Hematopoietic multipotent progenitor cell treated with erythropoietin and hydrocortisone succinate and interleukin-3 and kit ligand, for 15 days (in vitro differentiated cells): ENCODE results near the gene NRG3.
"Not testable (repeated sequence)": the region's sequence is repeated elsewhere in the genome, so short reads cannot be mapped to it uniquely, and the experiment has no call there.

Experiments used
- DNase-seq: peaks from one replicate; pipeline ENCODE4 v3.0.0-alpha.2; 2015; ENCODE audit warnings: low spot score

NRG3 gene

DNA sequence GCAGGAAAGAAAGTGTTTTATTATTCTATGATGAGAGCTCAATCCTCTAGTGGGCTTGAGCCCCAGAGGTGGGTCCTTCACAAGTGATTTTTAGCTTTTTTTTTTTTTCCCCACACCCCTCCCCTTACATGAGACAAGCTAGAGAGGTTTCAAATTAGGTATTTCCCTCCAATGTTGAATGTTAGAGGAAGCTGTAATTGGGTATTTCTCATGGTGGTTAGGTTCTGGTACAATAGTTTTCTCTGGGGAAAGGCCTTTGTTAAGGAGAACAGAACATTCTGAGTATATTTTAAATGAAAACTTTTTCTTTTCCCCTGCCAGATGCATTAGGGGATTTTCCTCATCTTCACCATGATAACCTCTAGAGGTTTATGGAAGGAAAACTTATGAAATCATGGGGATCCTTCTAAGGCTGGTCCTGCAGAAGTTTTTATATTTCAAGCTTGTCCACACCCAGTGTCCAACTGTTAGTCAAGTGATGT is 1039.7 kb downstream of the NRG3 start:
- no peak for DNase-seq

DNA sequence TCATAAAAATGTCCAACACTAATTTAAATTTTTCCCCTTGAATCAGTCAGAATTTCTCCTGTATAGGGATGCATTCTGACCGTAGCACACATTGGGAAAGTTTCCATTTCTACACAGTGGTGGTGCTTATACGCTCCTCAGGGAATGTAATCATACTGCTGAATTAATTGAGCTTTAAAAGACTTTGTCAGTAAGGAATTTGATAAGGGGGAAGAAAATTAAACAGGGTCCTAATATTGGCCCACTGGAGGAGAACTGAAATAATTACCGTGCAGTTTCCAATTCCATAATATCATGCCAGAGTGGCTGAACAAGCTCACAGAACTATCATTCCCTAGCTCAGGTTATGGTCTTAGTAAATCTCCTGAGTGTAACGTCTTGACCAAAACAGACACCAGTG is 1041.9 kb downstream of the NRG3 start:
- DNase-seq: no peak

DNA sequence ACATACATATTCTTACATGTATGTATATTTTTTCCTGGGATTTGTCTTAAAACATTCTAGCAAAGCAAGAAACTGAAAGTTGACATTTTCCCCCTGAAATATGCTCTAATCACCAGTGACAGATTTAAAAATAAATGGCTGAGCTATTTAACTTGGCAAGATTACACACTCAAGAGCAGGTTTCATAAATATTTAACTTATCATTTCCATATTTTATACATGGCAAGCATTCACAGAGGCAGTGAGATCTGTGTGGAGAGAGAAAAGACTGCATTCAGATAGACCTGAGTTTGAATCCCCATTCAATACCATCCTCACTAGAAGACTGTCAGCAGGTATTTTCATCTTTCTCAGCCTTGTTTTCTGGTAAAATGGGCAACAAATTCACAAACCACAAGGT is 1043.0 kb downstream of the NRG3 start:
- DNase-seq: no peak

DNA sequence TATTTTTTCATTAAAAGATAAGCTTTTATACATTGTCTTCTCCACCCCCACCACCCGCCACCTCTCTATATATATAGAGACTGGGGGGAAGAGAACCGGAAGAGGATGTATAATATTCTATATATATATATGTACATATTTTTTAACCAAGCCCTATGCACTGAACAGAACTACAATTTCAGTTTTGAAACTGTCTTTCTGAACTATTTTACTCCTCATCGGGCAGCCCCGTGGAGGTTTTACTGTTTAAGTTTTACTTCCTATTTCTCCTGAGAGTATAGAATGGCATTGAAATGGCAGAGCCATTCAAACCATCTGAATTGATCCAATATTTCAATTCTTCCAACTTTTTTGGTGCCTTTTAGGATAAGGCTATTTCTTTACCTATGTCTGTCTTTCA is 1047.1 kb downstream of the NRG3 start:
- no peak for DNase-seq

DNA sequence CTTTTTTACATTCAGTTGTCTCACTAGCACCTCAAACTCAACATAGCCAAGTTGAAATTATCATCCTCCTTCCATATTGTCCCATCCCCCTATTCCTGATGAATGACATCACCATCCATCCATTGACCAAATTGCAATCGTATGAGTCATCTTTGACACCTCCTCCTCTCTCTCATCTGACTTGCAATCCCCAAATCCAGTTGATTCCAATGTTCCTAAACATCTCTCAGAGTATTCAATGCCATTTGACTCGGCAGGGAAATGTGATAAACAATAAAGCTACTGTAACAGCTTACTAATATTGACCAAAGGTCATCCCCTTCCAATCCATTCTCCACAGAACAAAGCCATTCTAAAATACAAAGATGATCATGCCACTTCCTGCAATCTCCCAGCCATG is 1047.8 kb downstream of the NRG3 start:
- no peak for DNase-seq

DNA sequence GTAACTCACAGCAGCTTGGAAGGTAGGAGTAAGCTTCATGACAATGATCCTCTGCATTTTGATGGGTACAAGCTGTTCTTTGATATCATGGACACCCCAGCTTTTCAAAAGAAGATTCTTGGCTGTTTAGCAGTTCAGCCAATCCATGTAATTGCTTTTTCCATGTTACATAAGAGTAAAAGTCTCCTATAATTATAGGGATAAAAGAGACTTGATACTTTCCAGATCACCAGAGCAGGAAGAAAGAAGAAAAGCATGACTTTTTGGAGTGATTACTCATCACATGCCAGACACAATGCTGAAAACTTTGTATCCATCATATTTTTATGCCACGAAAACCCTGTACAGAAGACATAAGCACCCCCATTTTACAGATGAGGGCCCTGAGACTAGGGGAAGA is 1049.7 kb downstream of the NRG3 start:
- no peak for DNase-seq

DNA sequence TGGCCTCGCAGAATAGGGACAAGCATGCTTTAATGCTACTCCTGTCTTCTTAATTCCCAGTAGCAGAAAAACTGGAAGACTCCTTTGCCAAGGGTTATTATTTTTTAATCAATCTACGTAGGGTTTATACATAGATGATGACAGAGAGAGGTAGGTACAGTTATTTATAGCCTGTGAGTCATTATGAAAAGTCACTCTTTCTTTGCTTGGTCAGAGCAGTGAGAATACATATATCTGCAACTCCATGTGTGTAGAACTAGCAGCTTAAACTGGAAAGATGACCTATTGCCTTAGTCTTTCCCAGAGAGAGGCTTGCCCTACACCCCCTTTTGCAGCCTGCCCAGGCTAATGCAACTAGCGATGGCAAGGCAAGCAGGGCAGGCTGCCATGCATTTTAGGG is 1050.6 kb downstream of the NRG3 start:
- DNase-seq: no peak

DNA sequence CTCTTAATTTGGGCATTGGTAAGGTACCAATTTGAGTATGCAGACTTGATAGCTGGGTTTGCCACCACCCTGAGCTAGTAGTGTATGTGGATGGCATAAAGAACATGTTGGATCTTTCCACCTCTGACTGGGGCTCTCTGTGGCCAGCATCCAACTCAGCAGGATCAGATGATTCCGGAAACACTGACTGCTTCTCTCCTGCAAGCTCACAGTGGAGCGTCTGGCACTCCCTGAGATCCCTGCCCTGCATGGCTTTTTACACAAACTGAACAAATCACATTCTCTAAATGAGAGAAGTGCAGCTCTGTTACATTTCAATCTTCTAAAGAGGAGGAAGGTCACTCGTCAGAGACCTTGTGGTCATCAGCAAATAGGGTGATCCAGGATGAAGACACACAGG is 1057.5 kb downstream of the NRG3 start:
- no peak for DNase-seq

DNA sequence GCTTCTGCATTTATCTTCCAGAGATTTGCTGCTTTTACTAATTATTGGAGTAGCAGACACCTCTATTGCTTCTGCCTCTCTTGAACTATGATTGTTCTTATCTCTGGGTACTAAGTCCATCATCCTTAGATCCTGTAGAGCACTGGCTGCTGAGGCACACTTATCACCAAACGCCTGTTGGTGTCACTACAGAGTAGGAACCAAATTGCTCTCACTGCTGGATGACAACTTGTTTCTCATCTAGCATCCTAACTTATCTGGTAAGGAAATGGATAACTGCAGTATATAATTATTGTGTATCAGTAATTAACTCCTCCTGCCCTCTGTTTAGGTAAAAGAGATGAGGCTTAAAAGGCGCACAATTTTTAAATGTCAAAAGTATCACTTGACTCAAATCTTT is 1059.4 kb downstream of the NRG3 start:
- no peak for DNase-seq

DNA sequence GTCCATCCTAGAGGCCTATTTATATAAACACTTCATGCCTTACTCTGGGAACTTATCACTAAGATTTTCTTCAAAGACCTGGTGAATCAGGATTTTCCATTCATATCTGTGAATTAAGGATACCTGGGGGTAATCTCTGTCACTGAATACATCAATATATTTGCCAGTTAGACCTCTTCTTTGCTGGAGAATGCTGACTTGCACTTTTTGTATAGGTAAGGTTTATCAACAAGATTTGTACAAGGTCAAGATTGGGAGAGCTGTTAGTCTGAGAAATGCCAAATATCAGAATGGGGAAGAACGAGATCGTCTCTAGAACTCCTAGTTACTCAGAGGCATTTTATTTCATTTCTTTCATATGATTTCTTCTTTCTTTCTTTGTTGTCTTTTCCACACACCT is 1060.0 kb downstream of the NRG3 start:
- no peak for DNase-seq

DNA sequence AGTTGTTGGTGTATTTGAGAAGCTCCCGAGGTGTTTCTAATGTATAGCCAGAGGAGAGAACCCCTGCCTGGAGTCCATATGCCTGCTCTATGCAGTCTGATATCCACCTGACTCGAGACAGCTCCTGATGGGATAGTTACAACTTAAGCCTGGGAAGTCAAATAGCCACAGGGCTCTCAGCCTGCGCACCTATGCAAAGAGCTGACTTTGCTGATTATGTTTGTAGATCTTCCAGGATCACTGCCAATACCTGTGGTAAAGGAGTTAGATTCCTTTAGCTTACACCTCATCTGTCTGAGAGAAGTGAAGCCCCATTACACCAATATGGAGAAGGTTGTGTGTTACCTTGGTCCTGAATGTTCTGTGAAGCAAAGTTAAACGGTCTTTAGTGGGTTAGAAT is 1063.3 kb downstream of the NRG3 start:
- no peak for DNase-seq

DNA sequence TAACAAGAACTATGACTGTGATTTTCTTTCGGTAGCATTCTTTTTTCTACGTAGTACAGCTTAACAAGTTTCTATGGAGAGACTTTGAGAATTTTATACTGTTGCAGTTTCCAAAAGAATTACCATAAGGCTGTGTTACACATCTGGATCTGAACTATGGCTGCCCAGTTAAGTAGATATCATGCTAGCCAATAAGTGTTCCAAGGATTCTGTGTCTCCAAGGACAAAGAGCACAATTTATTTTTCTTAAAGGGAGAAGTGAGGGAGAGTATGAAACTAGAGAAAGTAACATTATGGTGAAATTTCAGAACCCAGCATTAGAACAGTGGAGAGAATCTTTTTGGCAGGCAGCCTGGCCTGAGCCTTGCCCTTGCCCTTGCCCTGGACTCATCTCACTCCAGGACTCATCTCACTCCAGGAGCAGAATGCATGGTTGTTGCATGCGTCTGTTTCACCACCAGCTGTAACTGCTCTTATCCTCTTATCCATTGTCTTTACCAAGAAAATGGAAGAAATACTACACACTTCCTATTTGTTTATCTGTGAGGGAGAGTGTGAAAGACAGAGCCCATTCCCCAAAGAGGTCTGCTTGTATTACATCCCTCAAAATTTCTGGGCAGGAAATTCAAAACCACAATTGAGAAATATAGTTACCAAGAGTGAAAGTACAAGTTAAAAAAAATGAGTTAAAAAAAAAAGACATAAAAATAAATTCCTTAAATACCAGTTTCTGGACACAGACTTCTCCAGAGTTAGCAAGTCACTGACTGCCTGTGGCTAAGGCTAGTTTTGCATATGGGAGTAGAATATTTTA is 1067.5 kb downstream of the NRG3 start:
- DNase-seq: no peak

DNA sequence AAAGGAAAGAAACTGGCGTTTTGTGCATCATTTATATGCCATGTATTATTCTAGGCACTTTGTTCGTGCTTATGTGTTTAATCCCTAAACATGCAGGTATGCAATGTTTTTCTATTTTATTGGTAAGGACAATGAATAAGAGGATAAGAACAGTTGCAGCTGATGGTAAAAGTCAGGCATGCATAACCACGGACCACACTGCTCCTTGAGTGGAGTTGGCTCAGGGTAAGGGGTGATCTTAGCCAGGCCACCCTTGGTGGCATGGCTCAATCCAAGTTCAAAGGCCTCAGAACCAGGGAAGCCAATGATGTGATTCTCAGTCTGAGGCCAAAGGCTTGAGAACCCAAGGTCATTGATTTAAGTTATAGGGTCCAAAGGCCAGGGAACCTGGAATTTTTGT is 1068.1 kb downstream of the NRG3 start:
- DNase-seq: no peak

DNA sequence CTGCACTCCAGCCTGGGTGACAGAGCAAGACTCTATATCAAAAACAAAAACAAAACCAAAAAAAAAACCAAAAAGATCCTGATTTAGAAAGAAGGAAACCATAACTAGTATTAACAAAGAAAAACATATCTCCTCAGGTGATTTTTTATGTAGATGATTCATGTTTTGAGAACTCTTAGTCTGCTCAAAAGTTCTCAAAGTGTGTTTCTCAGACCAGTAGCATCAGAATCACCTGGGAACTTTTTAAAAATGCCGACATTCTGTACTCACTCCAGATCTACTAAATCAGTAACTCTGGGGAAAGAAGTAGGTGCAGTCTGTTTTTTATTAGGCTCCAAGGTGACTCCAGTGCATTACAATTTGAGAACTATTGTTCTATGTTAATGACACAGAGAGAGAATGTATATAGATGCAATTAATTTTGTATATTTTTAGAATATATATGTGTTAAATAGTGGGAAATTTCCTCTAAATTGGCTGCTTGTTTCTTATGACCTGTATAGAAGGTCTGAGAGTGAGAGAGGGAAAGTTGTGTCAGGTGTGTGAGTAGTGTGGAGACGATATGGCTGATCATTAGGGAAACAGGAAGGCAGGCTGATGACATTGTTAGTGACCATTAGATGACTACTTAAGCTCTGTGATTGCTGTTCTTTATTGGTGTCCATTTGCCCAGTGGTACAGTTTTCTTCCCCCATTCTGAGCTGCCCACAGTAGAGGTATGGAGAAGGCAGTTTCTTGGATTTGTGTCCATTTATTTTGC is 1075.0 kb downstream of the NRG3 start:
- no peak for DNase-seq

DNA sequence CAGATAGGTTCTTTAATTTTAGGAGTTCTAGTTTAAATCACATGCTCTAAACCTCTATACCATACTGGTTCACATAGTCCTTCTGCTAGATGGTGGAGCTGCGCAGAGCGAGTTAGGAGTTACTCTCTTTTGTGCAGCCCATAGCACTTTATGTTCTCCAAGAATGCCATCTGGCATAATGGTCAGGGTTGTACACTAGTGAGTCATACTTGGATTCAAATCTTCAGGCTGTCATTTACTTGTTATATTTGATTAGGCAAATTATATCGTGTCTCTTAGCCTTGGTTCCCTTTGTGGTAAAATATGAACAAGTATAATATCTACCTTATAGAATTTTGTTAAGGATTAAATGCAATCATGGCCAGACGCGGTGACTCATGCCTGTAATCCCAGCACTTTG is 1078.3 kb downstream of the NRG3 start:
- DNase-seq: no peak

DNA sequence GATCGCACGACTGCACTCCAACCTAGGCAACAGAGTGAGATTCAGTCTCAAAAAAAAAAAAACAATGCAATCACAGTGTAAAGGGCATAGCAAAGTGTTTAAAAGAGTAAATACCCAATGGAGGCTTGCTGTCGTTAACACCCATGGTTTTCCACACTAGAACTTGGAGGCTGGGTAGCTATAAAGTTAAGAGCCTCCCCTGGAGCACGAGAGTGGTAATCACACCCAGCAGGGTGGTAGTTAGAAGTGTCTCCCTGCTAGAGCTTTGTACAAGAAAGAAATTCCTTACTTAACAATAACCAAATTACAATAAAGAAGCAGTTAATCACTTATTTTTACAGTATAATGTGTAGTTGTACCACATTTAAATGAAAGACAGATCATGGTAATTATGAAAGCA is 1078.9 kb downstream of the NRG3 start:
- DNase-seq: no peak

DNA sequence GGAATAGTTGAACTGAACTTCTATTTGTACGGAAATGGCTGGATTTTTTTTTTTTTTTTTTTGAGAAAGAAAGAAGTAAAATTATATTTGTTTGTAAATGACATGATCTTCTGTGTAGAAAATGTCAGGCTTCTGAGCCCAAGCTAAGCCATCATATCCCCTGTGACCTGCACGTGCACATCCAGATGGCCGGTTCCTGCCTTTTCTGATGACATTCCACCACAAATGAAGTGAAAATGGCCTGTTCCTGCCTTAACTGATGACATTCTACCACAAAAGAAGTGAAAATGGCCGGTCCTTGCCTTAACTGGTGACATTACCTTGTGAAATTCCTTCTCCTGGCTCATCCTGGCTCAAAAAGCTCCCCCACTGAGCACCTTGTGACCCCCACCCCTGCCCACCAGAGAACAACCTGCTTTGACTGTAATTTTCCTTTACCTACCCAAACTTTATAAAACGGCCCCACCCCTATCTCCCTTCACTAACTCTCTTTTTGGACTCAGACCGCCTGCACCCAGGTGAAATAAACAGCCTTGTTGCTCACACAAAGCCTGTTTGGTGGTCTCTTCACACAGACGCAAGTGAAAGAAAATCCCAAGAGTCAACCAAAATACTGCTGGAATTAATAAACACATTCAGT is 1085.5 kb downstream of the NRG3 start:
- not testable (repeated sequence) for DNase-seq

DNA sequence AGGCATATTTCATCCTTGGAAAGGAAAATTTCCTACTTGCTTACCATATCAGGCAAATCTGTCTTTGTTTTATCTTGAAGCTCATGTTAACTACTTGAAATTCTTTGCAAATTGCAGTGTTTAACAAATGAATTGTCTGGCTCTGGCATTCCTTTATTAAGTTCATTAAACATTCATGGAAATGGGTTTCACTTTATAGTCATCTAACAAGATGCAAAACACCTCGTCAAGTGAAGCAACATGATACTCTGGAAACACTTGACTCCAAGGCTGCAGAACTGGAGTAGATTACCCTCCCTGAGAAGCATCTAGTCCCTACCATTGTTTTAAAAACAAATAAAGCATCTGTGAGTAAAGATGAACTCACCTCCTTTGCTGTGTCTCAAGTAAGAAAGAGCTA is 1086.9 kb downstream of the NRG3 start:
- no peak for DNase-seq

DNA sequence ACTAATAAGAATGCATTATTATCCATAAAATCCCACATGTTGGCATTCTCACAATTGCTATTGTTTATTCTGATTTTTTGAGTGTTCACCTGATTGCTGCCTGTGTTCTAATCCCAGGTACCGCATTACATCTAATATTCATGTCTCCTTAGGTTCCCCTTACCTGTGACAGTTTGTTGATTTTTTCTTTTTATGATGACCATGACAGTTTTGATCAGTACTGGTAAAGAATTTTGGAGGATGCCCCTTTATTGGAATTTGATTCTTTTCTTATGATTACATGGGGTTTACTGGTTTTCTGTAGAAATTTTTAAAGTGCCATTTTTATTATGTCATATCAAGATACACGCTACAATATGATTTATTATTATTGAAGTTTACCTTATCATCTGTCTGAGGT is 1091.1 kb downstream of the NRG3 start:
- no peak for DNase-seq

DNA sequence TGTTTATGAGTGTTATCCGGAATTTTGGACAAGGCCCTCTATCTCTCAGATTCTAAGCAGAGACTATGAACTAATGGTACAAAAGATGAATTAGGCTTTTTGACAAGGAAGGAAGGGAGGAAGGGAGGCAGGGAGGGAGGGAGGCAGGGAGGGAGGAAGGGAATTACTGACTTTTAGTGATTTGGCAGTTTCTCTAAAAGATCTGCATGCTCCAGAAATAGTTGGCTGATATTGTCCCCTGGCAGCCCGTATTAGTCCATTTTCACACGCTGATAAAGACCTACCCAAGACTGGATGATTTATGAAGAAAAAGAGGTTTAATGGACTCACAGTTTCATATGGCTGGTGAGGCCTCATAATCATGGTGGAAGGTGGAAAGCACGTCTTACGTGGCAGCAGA is 1093.5 kb downstream of the NRG3 start:
- DNase-seq: no peak

DNA sequence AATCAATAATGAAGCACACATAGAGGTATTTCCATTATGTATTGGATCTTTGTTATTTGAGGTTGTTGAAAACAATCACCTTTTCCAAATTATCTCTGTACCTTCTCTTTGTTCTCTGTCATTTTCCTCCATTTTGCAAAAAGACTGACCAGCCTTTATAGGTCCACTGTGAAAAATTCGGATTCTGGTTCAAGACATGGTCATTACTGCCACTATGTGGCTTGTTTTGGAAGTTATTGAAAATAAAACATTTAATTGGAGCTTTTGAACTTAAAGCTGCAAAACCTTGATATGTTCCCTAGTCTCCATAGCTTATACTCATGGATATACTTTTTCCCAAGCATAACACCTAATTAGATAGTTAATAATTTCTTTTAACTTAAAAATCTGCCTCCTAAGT is 1094.4 kb downstream of the NRG3 start:
- DNase-seq: no peak

DNA sequence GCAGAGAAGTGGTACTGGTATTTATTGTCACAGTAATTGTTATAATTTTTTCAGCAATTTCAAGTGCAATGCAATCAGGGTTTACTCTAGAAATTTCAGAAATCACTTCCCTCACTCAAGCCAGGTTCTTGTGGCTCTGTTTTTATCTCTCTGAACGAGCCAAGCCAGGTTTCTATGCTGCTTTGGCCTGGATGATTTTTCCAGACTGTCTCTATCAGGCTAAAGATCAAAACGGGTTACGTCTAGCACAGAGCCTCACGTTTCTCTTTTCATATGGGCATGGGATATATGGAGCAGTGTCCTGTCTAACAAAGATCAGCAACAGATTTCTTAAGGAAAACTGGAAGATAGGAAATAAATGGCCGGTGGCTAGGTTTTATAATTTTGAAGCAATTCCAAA is 1105.3 kb downstream of the NRG3 start:
- DNase-seq: no peak

DNA sequence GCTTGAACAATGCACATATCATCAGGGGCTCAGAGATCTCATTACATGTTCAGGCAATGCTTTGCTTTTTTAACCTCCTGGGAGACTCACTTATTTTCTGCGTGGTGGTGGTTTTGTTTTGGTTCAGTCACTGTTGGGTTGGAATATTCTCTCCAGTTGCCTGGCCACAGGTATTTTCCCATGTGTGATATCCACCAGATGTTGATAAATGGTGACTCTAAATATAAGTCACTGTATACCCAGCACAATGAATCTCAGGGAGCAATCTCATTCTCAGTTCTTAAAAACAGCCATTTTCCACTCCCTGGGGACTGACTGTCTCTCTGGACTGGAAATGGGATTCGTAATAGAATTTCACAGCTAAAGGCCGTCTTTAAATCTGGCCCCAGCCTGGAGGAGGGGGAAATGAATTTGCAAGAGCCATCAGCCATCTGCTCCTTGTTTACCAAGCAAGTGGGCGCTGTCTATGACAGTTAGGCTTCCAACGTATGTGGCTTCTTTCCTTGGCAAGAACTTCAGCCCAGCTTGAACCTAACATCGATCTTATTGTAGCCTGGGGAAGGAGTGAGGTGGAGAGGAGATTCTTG is 1106.2 kb downstream of the NRG3 start:
- no peak for DNase-seq
